ENCODE measurements around the gene S100A2.

S100A2 gene

GRCh38 chr1:153553096-153553495 is 12.5 kb downstream of the S100A2 start:
- CTCF ChIA-PET = interaction anchor here (1.3 to 6.8 kb wide), 6 partner anchors 9 to 39 kb away, joined by 3 to 64 read pairs (median 6); partner anchors contain the start of gene S100A6
- 95% methylated on average over 11 of the region's 12 CpGs for WGBS (ENCODE audit: insufficient coverage)
- no peaks in the 10 kb centered on the region for H3K36me3 ChIP-seq (ENCODE audit: control insufficient read depth in 4 of 4, insufficient read depth in 4 of 4, low read length in 3 of 4)
- H3K4me3 ChIP-seq (ENCODE audit: control insufficient read depth in 1 of 7, extremely low read depth in 1 of 7, insufficient read depth in 4 of 7, low read depth in 2 of 7, low read length in 6 of 7) = no peak overlapping the region
- H3K27ac ChIP-seq (ENCODE audit: insufficient read depth in 1 of 2, low read depth in 1 of 2, low read length in 2 of 2, poor library complexity in 1 of 2, severe bottlenecking in 2 of 2) = no peak overlapping the region
- peaks cover 0 to 55% (median 29%) of the 10 kb centered on the region in 4 experiments for H3K4me1 ChIP-seq (ENCODE audit: control extremely low read depth in 1 of 4, control insufficient read depth in 4 of 4, insufficient read depth in 4 of 4, low read length in 3 of 4)
- no peak for DNase-seq
- POLR2A ChIA-PET = no interaction called here
- H3K27me3 ChIP-seq (replicated peaks in 2 of 5; ENCODE audit: control insufficient read depth in 4 of 5, insufficient read depth in 5 of 5, low read length in 4 of 5) = no peaks in the 10 kb centered on the region
- no peaks in the 10 kb centered on the region for H3K9me3 ChIP-seq (ENCODE audit: control extremely low read depth in 1 of 5, control insufficient read depth in 4 of 5, insufficient read depth in 2 of 5, low read depth in 1 of 5, low read length in 4 of 5)

GRCh38 chr1:153552335-153552734 is 13.3 kb downstream of the S100A2 start:
- ChIA-PET POLR2A (no interaction called here), CTCF (interaction anchor here (1.1 to 6.8 kb wide), 5 partner anchors 12 to 76 kb away, joined by 3 to 64 read pairs (median 13); partner anchors contain the start of genes S100A1, S100A2, S100A5 and S100A6)
- DNase-seq = no peak
- no peak overlapping the region for H3K27ac ChIP-seq (ENCODE audit: insufficient read depth in 1 of 2, low read depth in 1 of 2, low read length in 2 of 2, poor library complexity in 1 of 2, severe bottlenecking in 2 of 2)
- 98% methylated on average over 7 of the region's 8 CpGs for WGBS (ENCODE audit: insufficient coverage)
- no peak overlapping the region for H3K4me3 ChIP-seq (ENCODE audit: control insufficient read depth in 1 of 7, extremely low read depth in 1 of 7, insufficient read depth in 4 of 7, low read depth in 2 of 7, low read length in 6 of 7)
- H3K27me3 ChIP-seq (replicated peaks in 2 of 5; ENCODE audit: control insufficient read depth in 4 of 5, insufficient read depth in 5 of 5, low read length in 4 of 5) = no peaks in the 10 kb centered on the region
- no peaks in the 10 kb centered on the region for H3K36me3 ChIP-seq (ENCODE audit: control insufficient read depth in 4 of 4, insufficient read depth in 4 of 4, low read length in 3 of 4)
- peaks cover 0 to 63% (median 29%) of the 10 kb centered on the region in 4 experiments for H3K4me1 ChIP-seq (ENCODE audit: control extremely low read depth in 1 of 4, control insufficient read depth in 4 of 4, insufficient read depth in 4 of 4, low read length in 3 of 4)
- H3K9me3 ChIP-seq (ENCODE audit: control extremely low read depth in 1 of 5, control insufficient read depth in 4 of 5, insufficient read depth in 2 of 5, low read depth in 1 of 5, low read length in 4 of 5) = no peaks in the 10 kb centered on the region

- peaks cover 0 to 76% (median 41%) of the 10 kb centered on the region in 4 experiments for H3K4me1 ChIP-seq (ENCODE audit: control extremely low read depth in 1 of 4, control insufficient read depth in 4 of 4, insufficient read depth in 4 of 4, low read length in 3 of 4)
- DNase-seq = peak in 2 of 3 donors; percentile 49 to 50
- POLR2A ChIA-PET = no interaction called here
Observed at GRCh38 chr1:153550827-153551500, 14.7 kb downstream of the S100A2 start.

GRCh38 chr1:153550398-153550758 is 15.3 kb downstream of the S100A2 start:
- Histone ChIP-seq H3K4me3 (ENCODE audit: control insufficient read depth in 1 of 7, extremely low read depth in 1 of 7, insufficient read depth in 4 of 7, low read depth in 2 of 7, low read length in 6 of 7) (no peak overlapping the region), H3K4me1 (ENCODE audit: control extremely low read depth in 1 of 4, control insufficient read depth in 4 of 4, insufficient read depth in 4 of 4, low read length in 3 of 4) (peaks cover 0 to 82% (median 47%) of the 10 kb centered on the region in 4 experiments), H3K9me3 (ENCODE audit: control extremely low read depth in 1 of 5, control insufficient read depth in 4 of 5, insufficient read depth in 2 of 5, low read depth in 1 of 5, low read length in 4 of 5) (no peaks in the 10 kb centered on the region), H3K27ac (ENCODE audit: insufficient read depth in 1 of 2, low read depth in 1 of 2, low read length in 2 of 2, poor library complexity in 1 of 2, severe bottlenecking in 2 of 2) (peak overlapping the region in 1 of 2 experiments; percentile 8), H3K36me3 (ENCODE audit: control insufficient read depth in 4 of 4, insufficient read depth in 4 of 4, low read length in 3 of 4) (no peaks in the 10 kb centered on the region), H3K27me3 (replicated peaks in 2 of 5; ENCODE audit: control insufficient read depth in 4 of 5, insufficient read depth in 5 of 5, low read length in 4 of 5) (no peaks in the 10 kb centered on the region)
- DNase-seq = no peak
- ChIA-PET CTCF (interaction anchor here (1.0 to 6.8 kb wide), 6 partner anchors 9 to 27 kb away, joined by 3 to 64 read pairs (median 14); partner anchors contain the start of genes S100A2 and S100A6), POLR2A (no interaction called here)
- WGBS (ENCODE audit: insufficient coverage) = 100% methylated on average over 2 of the region's 4 CpGs

More at GRCh38 chr1:153550827-153551500, 14.7 kb downstream of the S100A2 start:
- WGBS (ENCODE audit: insufficient coverage) = 31% methylated on average over 9 of the region's 10 CpGs
- H3K27ac ChIP-seq (ENCODE audit: insufficient read depth in 1 of 2, low read depth in 1 of 2, low read length in 2 of 2, poor library complexity in 1 of 2, severe bottlenecking in 2 of 2) = peak overlapping the region in 1 of 2 experiments; percentile 8
- H3K36me3 ChIP-seq (ENCODE audit: control insufficient read depth in 4 of 4, insufficient read depth in 4 of 4, low read length in 3 of 4) = no peaks in the 10 kb centered on the region
- H3K27me3 ChIP-seq (replicated peaks in 2 of 5; ENCODE audit: control insufficient read depth in 4 of 5, insufficient read depth in 5 of 5, low read length in 4 of 5) = no peaks in the 10 kb centered on the region
- peak overlapping the region in 1 of 7 experiments; percentile 17 for H3K4me3 ChIP-seq (ENCODE audit: control insufficient read depth in 1 of 7, extremely low read depth in 1 of 7, insufficient read depth in 4 of 7, low read depth in 2 of 7, low read length in 6 of 7)
- no peaks in the 10 kb centered on the region for H3K9me3 ChIP-seq (ENCODE audit: control extremely low read depth in 1 of 5, control insufficient read depth in 4 of 5, insufficient read depth in 2 of 5, low read depth in 1 of 5, low read length in 4 of 5)
- CTCF ChIA-PET = interaction anchor here (1.1 to 6.8 kb wide), 6 partner anchors 9 to 77 kb away, joined by 3 to 64 read pairs (median 14); partner anchors contain the start of genes S100A1, S100A2 and S100A6

GRCh38 chr1:153549741-153550397 is 15.8 kb downstream of the S100A2 start:
- DNase-seq = no peak
- ChIA-PET CTCF (interaction anchor here (1.0 to 6.8 kb wide), 5 partner anchors 10 to 28 kb away, joined by 3 to 64 read pairs (median 15); partner anchors contain the start of gene S100A6), POLR2A (no interaction called here)
- no peaks in the 10 kb centered on the region for H3K36me3 ChIP-seq (ENCODE audit: control insufficient read depth in 4 of 4, insufficient read depth in 4 of 4, low read length in 3 of 4)
- H3K4me3 ChIP-seq (ENCODE audit: control insufficient read depth in 1 of 7, extremely low read depth in 1 of 7, insufficient read depth in 4 of 7, low read depth in 2 of 7, low read length in 6 of 7) = no peak overlapping the region
- WGBS (ENCODE audit: insufficient coverage) = 100% methylated on average over 4 of the region's 6 CpGs
- H3K27me3 ChIP-seq (replicated peaks in 2 of 5; ENCODE audit: control insufficient read depth in 4 of 5, insufficient read depth in 5 of 5, low read length in 4 of 5) = no peaks in the 10 kb centered on the region
- H3K9me3 ChIP-seq (ENCODE audit: control extremely low read depth in 1 of 5, control insufficient read depth in 4 of 5, insufficient read depth in 2 of 5, low read depth in 1 of 5, low read length in 4 of 5) = no peaks in the 10 kb centered on the region
- peaks cover 0 to 87% (median 52%) of the 10 kb centered on the region in 4 experiments for H3K4me1 ChIP-seq (ENCODE audit: control extremely low read depth in 1 of 4, control insufficient read depth in 4 of 4, insufficient read depth in 4 of 4, low read length in 3 of 4)
- no peak overlapping the region for H3K27ac ChIP-seq (ENCODE audit: insufficient read depth in 1 of 2, low read depth in 1 of 2, low read length in 2 of 2, poor library complexity in 1 of 2, severe bottlenecking in 2 of 2)

GRCh38 chr1:153548722-153549688 is 16.6 kb downstream of the S100A2 start, which contains the start of gene S100A3:
S100A3 (minus strand) TSS chr1:153549258; CDS start chr1:153548485, 773 bp downstream.
- H3K4me3 ChIP-seq (ENCODE audit: control insufficient read depth in 1 of 7, extremely low read depth in 1 of 7, insufficient read depth in 4 of 7, low read depth in 2 of 7, low read length in 6 of 7) = no peak within 1 kb of the TSS
- 95% methylated on average over 9 of the region's 14 CpGs for WGBS (ENCODE audit: insufficient coverage)
- CTCF ChIA-PET = interaction anchor here (1.6 to 6.8 kb wide), 5 partner anchors 13 to 23 kb away, joined by 8 to 64 read pairs (median 15); partner anchors contain the start of gene S100A6
- no peaks in the 10 kb centered on the region for H3K27me3 ChIP-seq (replicated peaks in 2 of 5; ENCODE audit: control insufficient read depth in 4 of 5, insufficient read depth in 5 of 5, low read length in 4 of 5)
- DNase-seq = no peak
- H3K27ac ChIP-seq (ENCODE audit: insufficient read depth in 1 of 2, low read depth in 1 of 2, low read length in 2 of 2, poor library complexity in 1 of 2, severe bottlenecking in 2 of 2) = no peak within 1 kb of the TSS
- POLR2A ChIA-PET = no interaction called here
- peaks cover 0 to 89% (median 55%) of the 10 kb centered on the region in 4 experiments for H3K4me1 ChIP-seq (ENCODE audit: control extremely low read depth in 1 of 4, control insufficient read depth in 4 of 4, insufficient read depth in 4 of 4, low read length in 3 of 4)
- no peaks in the 10 kb centered on the region for H3K9me3 ChIP-seq (ENCODE audit: control extremely low read depth in 1 of 5, control insufficient read depth in 4 of 5, insufficient read depth in 2 of 5, low read depth in 1 of 5, low read length in 4 of 5)
- H3K36me3 ChIP-seq (ENCODE audit: control insufficient read depth in 4 of 4, insufficient read depth in 4 of 4, low read length in 3 of 4) = peaks cover 0 to 7% (median 5%) of the 10 kb centered on the region in 4 experiments
